Keratinocyte (primary cell): Measurements from ENCODE around the gene KCNH6.

Experiments
- EZH2 ChIP-seq: IDR thresholded peaks from one replicate; pipeline ENCODE4 v1.6.1; 2012; ENCODE audit warnings: inconsistent platforms, mild to moderate bottlenecking, low read length, moderate library complexity
- TF ChIP-seq, protein P1 (sequence below), 3 experiments: IDR thresholded peaks in 1 of 3; conservative IDR thresholded peaks in 1 of 3; optimal IDR thresholded peaks in 1 of 3; 2 replicates in 2 of 3; 3 replicates in 1 of 3; pipeline versions ENCODE3 to v1.5.1; 2011; ENCODE audit warnings: low read length in 3 of 3, mild to moderate bottlenecking in 3 of 3, moderate library complexity in 2 of 3, control low read depth in 1 of 3, inconsistent platforms in 1 of 3; ENCODE audit not compliant: insufficient read depth in 2 of 3; ENCODE audit errors: extremely low read depth in 1 of 3

DNA sequence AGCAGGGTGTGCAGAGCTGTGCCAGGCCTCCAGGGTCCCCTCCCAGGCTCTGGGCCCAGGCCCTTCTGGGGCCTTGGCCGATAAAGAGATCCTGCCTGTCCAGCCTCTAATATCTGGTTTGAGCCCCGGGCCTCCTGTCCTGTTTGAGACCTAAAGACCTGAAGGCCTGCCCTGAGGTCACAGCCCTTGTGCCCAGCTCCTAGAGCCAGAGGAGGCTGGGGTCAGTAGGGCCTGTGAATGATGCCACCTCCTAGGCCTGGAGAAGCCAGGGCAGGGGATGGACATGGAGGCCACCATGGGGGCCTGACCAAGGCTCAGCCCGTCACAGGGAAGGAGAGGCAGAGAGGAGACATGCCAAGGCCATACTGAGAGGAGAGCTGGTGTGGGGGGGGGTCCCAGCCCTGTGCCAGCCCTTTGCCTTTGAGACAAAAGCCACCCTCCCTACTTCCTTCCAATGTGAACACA, 7.4 kb downstream of the KCNH6 start:
- no peak for TF ChIP-seq EZH2
- TF ChIP-seq, protein P1, sequence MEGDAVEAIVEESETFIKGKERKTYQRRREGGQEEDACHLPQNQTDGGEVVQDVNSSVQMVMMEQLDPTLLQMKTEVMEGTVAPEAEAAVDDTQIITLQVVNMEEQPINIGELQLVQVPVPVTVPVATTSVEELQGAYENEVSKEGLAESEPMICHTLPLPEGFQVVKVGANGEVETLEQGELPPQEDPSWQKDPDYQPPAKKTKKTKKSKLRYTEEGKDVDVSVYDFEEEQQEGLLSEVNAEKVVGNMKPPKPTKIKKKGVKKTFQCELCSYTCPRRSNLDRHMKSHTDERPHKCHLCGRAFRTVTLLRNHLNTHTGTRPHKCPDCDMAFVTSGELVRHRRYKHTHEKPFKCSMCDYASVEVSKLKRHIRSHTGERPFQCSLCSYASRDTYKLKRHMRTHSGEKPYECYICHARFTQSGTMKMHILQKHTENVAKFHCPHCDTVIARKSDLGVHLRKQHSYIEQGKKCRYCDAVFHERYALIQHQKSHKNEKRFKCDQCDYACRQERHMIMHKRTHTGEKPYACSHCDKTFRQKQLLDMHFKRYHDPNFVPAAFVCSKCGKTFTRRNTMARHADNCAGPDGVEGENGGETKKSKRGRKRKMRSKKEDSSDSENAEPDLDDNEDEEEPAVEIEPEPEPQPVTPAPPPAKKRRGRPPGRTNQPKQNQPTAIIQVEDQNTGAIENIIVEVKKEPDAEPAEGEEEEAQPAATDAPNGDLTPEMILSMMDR (optimal IDR thresholded peaks at IDR 0.05 in 1 of 3, IDR thresholded peaks at IDR 0.05 in 1 of 3, conservative IDR thresholded peaks at IDR 0.05 in 1 of 3; ENCODE audit: extremely low read depth in 1 of 3, insufficient read depth in 2 of 3, low read length in 3 of 3), result no peak
